ENCODE results near the gene ZNF536. TPM values are rescaled to one million over a fixed set of nuclear protein-coding genes. Genes with fewer than 3 reads are reported as not detected.

The ZNF536 gene
- total and polyA plus RNA-seq, 7 donors = 0.01 to 0.94 (median 0.20) TPM; not detected in 1

- Histone ChIP-seq H3K27ac (no peak overlapping the region), H3K36me3 (ENCODE audit: insufficient read depth in 1 of 2, low read depth in 1 of 2) (no peaks in the 10 kb centered on the region), H3K9me3 (no peaks in the 10 kb centered on the region), H3K4me1 (no peaks in the 10 kb centered on the region), H3K27me3 (ENCODE audit: insufficient read depth in 3 of 3, low read length in 2 of 3) (no peaks in the 10 kb centered on the region), H3K4me3 (no peak overlapping the region)
- DNase-seq (no peak), ATAC-seq (no peak)
- TF ChIP-seq CTCF (IDR thresholded peaks at IDR 0.05) = no peak
- 91 to 93% (median 91%) methylated on average over 13 of the region's 13 CpGs for WGBS, 3 donors
- intact Hi-C loops (cut with DNase I) = no loop called here
Measured at GRCh38 chr19:30353394-30353945, 18.7 kb upstream of the ZNF536 start.

GRCh38 chr19:30355586-30355985, 16.6 kb upstream of the ZNF536 start:
- no peak for TF ChIP-seq CTCF (IDR thresholded peaks at IDR 0.05)
- Histone ChIP-seq H3K36me3 (ENCODE audit: insufficient read depth in 1 of 2, low read depth in 1 of 2) (no peaks in the 10 kb centered on the region), H3K4me3 (no peak overlapping the region), H3K27ac (no peak overlapping the region), H3K9me3 (no peaks in the 10 kb centered on the region), H3K4me1 (no peaks in the 10 kb centered on the region), H3K27me3 (ENCODE audit: insufficient read depth in 3 of 3, low read length in 2 of 3) (no peaks in the 10 kb centered on the region)
- intact Hi-C loops (cut with DNase I) = no loop called here
- DNase-seq (no peak), ATAC-seq (no peak)
- WGBS, 3 donors = 75 to 93% (median 90%) methylated on average over 5 of the region's 5 CpGs

GRCh38 chr19:30356951-30357579, 15.1 kb upstream of the ZNF536 start:
- intact Hi-C loops (cut with DNase I) = no loop called here
- TF ChIP-seq CTCF (IDR thresholded peaks at IDR 0.05) = no peak
- no peaks in the 10 kb centered on the region for H3K36me3 ChIP-seq (ENCODE audit: insufficient read depth in 1 of 2, low read depth in 1 of 2)
- no peak overlapping the region for H3K27ac ChIP-seq
- no peaks in the 10 kb centered on the region for H3K9me3 ChIP-seq
- no peak for ATAC-seq
- no peaks in the 10 kb centered on the region for H3K27me3 ChIP-seq (ENCODE audit: insufficient read depth in 3 of 3, low read length in 2 of 3)
- H3K4me1 ChIP-seq = no peaks in the 10 kb centered on the region
- H3K4me3 ChIP-seq = no peak overlapping the region
- DNase-seq = no peak
- 82 to 92% (median 86%) methylated on average over 10 to 11 of the region's 11 CpGs for WGBS, 3 donors

GRCh38 chr19:30357580-30357954, 14.6 kb upstream of the ZNF536 start:
- Histone ChIP-seq H3K9me3 (no peaks in the 10 kb centered on the region), H3K4me3 (no peak overlapping the region), H3K4me1 (no peaks in the 10 kb centered on the region), H3K36me3 (ENCODE audit: insufficient read depth in 1 of 2, low read depth in 1 of 2) (no peaks in the 10 kb centered on the region), H3K27me3 (ENCODE audit: insufficient read depth in 3 of 3, low read length in 2 of 3) (no peaks in the 10 kb centered on the region), H3K27ac (no peak overlapping the region)
- no peak for DNase-seq
- intact Hi-C loops (cut with DNase I) = no loop called here
- 85 to 89% (median 87%) methylated on average over 5 of the region's 5 CpGs for WGBS, 3 donors
- no peak for TF ChIP-seq CTCF (IDR thresholded peaks at IDR 0.05)
- ATAC-seq = no peak

- Histone ChIP-seq H3K27me3 (ENCODE audit: insufficient read depth in 3 of 3, low read length in 2 of 3) (no peaks in the 10 kb centered on the region), H3K36me3 (ENCODE audit: insufficient read depth in 1 of 2, low read depth in 1 of 2) (no peaks in the 10 kb centered on the region), H3K4me3 (no peak overlapping the region), H3K27ac (no peak overlapping the region), H3K9me3 (no peaks in the 10 kb centered on the region), H3K4me1 (no peaks in the 10 kb centered on the region)
- ATAC-seq (no peak), DNase-seq (no peak)
- intact Hi-C loops (cut with DNase I) = no loop called here
- no peak for TF ChIP-seq CTCF (IDR thresholded peaks at IDR 0.05)
- WGBS, 3 donors = 95 to 97% (median 96%) methylated on average over 3 of the region's 3 CpGs
Measured at GRCh38 chr19:30358319-30358718, 13.9 kb upstream of the ZNF536 start.
